ENCODE measurements around the gene CARS1. TPM values are rescaled to one million over a fixed set of nuclear protein-coding genes. Genes with fewer than 3 reads are reported as not detected.

Gene CARS1
- total RNA-seq, result 10 to 100 TPM; 24.2 to 65.8 (median 40.2) TPM
- polyA plus RNA-seq, result 10 to 100 TPM; 37.8 to 78.6 (median 77.9) TPM
- long read RNA-seq, donor 1, transcript CARS-201 (22 exons, 2,491 nt), result minor isoform, 7 of 42 reads
- long read RNA-seq, donor 1, transcript CARS-203 (22 exons, 2,685 nt), result major isoform, 17 of 42 reads
- long read RNA-seq, donor 1, partial matches to known transcripts, result 10 of 42 reads
- long read RNA-seq, donor 1, other reads (novel, unspliced or antisense), result 5 of 42 reads
- long read RNA-seq, donor 2, transcript CARS-201 (22 exons, 2,491 nt), result minor isoform, 23 of 121 reads
- long read RNA-seq, donor 2, transcript CARS-203 (22 exons, 2,685 nt), result major isoform, 33 of 121 reads
- long read RNA-seq, donor 2, transcript CARS-202 (23 exons, 2,758 nt), result minor isoform, 8 of 121 reads
- long read RNA-seq, donor 2, partial matches to known transcripts, result 23 of 121 reads
- long read RNA-seq, donor 2, other reads (novel, unspliced or antisense), result 34 of 121 reads

- H3K4me3 ChIP-seq, result peak within 1 kb of the TSS; percentile 90
- H3K9me3 ChIP-seq, result no peaks in the 10 kb centered on the region
- peaks cover 21% of the 10 kb centered on the region for H3K4me1 ChIP-seq
- no peaks in the 10 kb centered on the region for H3K27me3 ChIP-seq (ENCODE audit: insufficient read depth in 3 of 3, low read length in 2 of 3)
- DNase-seq (peak; percentile 98), ATAC-seq (peak; percentile 97 to 99 (median 98))
- 0 to 2% (median 1%) methylated on average over 60 to 68 of the region's 68 CpGs for WGBS, 3 donors
- intact Hi-C loops (cut with DNase I), result loop anchor here in 1 of 2 donors (10.0 kb wide), 1 partner anchor 107 kb away; the partner anchor contains the start of gene OSBPL5
- H3K36me3 ChIP-seq (ENCODE audit: insufficient read depth in 1 of 2, low read depth in 1 of 2), result peaks cover 6 to 11% of the 10 kb centered on the region in 2 donors
- peak within 1 kb of the TSS; percentile 89 for H3K27ac ChIP-seq
- TF ChIP-seq CTCF (IDR thresholded peaks at IDR 0.05), result no peak
These were observed at the start of gene CARS1 for GRCh38 chr11:3057069-3057963. TSS of gene CARS1 (minus strand) at chr11:3057423. CDS start at chr11:3057367, 56 bp downstream.

GRCh38 chr11:3105791-3106735 lies 48.8 kb upstream of the CARS1 start:
- intact Hi-C loops (cut with DNase I), result no loop called here
- Histone ChIP-seq H3K4me1 (no peaks in the 10 kb centered on the region), H3K36me3 (ENCODE audit: insufficient read depth in 1 of 2, low read depth in 1 of 2) (peaks cover 0 to 34% of the 10 kb centered on the region in 2 donors), H3K9me3 (no peaks in the 10 kb centered on the region), H3K27me3 (ENCODE audit: insufficient read depth in 3 of 3, low read length in 2 of 3) (no peaks in the 10 kb centered on the region), H3K4me3 (no peak overlapping the region), H3K27ac (no peak overlapping the region)
- ATAC-seq (no peak), DNase-seq (no peak)
- TF ChIP-seq CTCF (IDR thresholded peaks at IDR 0.05), result no peak
- WGBS, 3 donors, result 91 to 92% (median 92%) methylated on average over 35 to 41 of the region's 41 CpGs

GRCh38 chr11:3104961-3105790 lies 48.0 kb upstream of the CARS1 start:
- WGBS, 3 donors, result 96% methylated on average over 23 of the region's 23 CpGs
- peak in 1 of 2 donors; percentile 47 for DNase-seq
- H3K4me3 ChIP-seq, result no peak overlapping the region
- no peaks in the 10 kb centered on the region for H3K27me3 ChIP-seq (ENCODE audit: insufficient read depth in 3 of 3, low read length in 2 of 3)
- H3K4me1 ChIP-seq, result no peaks in the 10 kb centered on the region
- intact Hi-C loops (cut with DNase I), result no loop called here
- no peaks in the 10 kb centered on the region for H3K9me3 ChIP-seq
- no peak for ATAC-seq
- H3K36me3 ChIP-seq (ENCODE audit: insufficient read depth in 1 of 2, low read depth in 1 of 2), result peaks cover 0 to 39% of the 10 kb centered on the region in 2 donors
- TF ChIP-seq CTCF (IDR thresholded peaks at IDR 0.05), result no peak
- no peak overlapping the region for H3K27ac ChIP-seq
